T-helper 17 cell (primary cell): ENCODE data around the gene ITPRIPL2. TPM values are rescaled to one million over a fixed set of nuclear protein-coding genes. Genes with fewer than 3 reads are reported as not detected.

Experiments used
- ATAC-seq: fragments of 150-1000 bp; cut with Tn5 transposase; 2 replicates; pipeline ENCODE4 v1.10.0; 2021; ENCODE audit warnings: mild to moderate bottlenecking, moderate library complexity
- DNase-seq, 3 donors: peaks; one replicate each; pipeline versions ENCODE4 v3.0.0 to v3.0.0-alpha.2; 2020 to 2021
- H3K9me3 ChIP-seq: one replicate; pipeline ENCODE4 v1.7.0; 2013; ENCODE audit warnings: low read length, mild to moderate bottlenecking; ENCODE audit not compliant: control insufficient read depth, poor library complexity, severe bottlenecking
- H3K27ac Mint-ChIP-seq: one replicate; pipeline ENCODE4 v1.8.0; 2022; ENCODE audit warnings: mild to moderate bottlenecking, moderate library complexity, mixed read lengths
- H3K27me3 Mint-ChIP-seq: one replicate; pipeline ENCODE4 v1.8.0; 2022; ENCODE audit warnings: mixed read lengths
- H3K36me3 Mint-ChIP-seq: one replicate; pipeline ENCODE4 v1.8.0; 2022; ENCODE audit warnings: low read depth, mixed read lengths
- H3K4me1 Mint-ChIP-seq: one replicate; pipeline ENCODE4 v1.8.0; 2022; ENCODE audit warnings: mild to moderate bottlenecking, mixed read lengths
- H3K4me3 Mint-ChIP-seq: one replicate; pipeline ENCODE4 v1.8.0; 2022; ENCODE audit warnings: mild to moderate bottlenecking, moderate library complexity, mixed read lengths
- total RNA-seq, 4 donors: library from RNA in 2 of 4; stranded (reverse) in 2 of 4; gene quantifications; one replicate each; pipeline ENCODE4 v1.2.3 and lab custom pipeline; 2022 to 2026

Gene ITPRIPL2
- total RNA-seq, 2 donors from 2014 or later: 0.85 to 2.0 TPM

DNA sequence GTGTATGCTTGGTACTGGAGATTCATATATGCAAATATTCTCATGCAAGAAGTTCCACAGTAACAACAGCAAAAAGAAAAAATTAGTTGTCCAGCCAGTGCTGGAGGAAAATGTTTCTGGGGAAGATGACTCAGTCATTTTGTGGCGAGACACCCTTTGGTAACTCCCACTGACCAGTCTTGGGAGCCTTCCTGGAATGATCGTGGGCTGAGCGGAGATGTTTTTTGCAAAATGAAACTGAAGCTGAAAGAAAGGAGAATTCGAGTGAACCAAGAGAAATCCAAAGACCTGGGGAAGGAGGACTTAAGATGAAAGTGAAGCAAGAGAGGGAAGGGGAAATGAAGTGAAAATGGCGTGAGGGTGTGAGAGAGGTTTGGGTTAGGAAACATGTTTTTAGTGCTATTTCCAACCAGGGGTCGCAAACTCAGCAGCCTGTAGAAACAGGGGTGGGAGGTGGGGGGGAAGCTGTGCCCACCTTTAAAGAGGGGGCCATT is 5.2 kb downstream of the ITPRIPL2 start:
- Mint-ChIP-seq H3K36me3 (peaks cover 3% of the 10 kb centered on the region), H3K27me3 (peaks cover 39% of the 10 kb centered on the region), H3K27ac (peak overlapping the region; percentile 70), H3K4me3 (peak overlapping the region; percentile 91), H3K4me1 (peaks cover 4% of the 10 kb centered on the region)
- DNase-seq (no peak), ATAC-seq (no peak)
- no peaks in the 10 kb centered on the region for H3K9me3 ChIP-seq

- ATAC-seq: no peak
Observed at GRCh38 chr16:19119564-19119963, 5.8 kb downstream of the ITPRIPL2 start.

GRCh38 chr16:19123535-19124178 is 9.9 kb downstream of the ITPRIPL2 start:
- peaks cover 4% of the 10 kb centered on the region for H3K4me1 Mint-ChIP-seq
- no peak overlapping the region for H3K27ac Mint-ChIP-seq
- no peaks in the 10 kb centered on the region for H3K9me3 ChIP-seq
- DNase-seq (no peak), ATAC-seq (no peak)
- H3K36me3 Mint-ChIP-seq: peaks cover 3% of the 10 kb centered on the region
- no peak overlapping the region for H3K4me3 Mint-ChIP-seq
- H3K27me3 Mint-ChIP-seq: peaks cover 18% of the 10 kb centered on the region

More at GRCh38 chr16:19119564-19119963, 5.8 kb downstream of the ITPRIPL2 start:
- Mint-ChIP-seq H3K4me1 (peaks cover 4% of the 10 kb centered on the region), H3K36me3 (peaks cover 3% of the 10 kb centered on the region), H3K4me3 (no peak overlapping the region), H3K27ac (no peak overlapping the region), H3K27me3 (peaks cover 39% of the 10 kb centered on the region)
- DNase-seq: no peak
- H3K9me3 ChIP-seq: no peaks in the 10 kb centered on the region

GRCh38 chr16:19126300-19126699 is 12.5 kb downstream of the ITPRIPL2 start:
- Mint-ChIP-seq H3K4me3 (no peak overlapping the region), H3K27me3 (peaks cover 14% of the 10 kb centered on the region), H3K36me3 (no peaks in the 10 kb centered on the region), H3K4me1 (peaks cover 7% of the 10 kb centered on the region), H3K27ac (no peak overlapping the region)
- no peaks in the 10 kb centered on the region for H3K9me3 ChIP-seq
- DNase-seq (no peak), ATAC-seq (no peak)

DNA sequence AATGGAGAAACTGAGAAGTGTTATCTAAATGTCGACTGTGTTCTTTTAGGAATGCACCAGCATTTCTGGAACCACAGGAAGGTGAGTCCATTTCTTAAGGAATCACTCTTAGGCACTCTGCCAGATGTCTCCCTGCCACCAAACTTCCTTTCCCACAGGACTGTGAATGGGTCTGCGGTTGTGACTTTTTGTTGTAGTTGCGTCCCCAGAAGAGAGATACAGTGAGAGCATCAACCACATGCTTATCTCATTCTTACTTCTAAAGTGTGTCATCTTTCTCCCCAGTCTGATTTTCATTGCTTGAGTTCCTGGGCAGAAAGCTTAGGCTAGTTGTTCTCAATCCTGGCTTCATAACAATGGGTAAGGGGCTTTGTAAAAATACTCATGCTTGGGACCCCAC is 13.4 kb downstream of the ITPRIPL2 start:
- Mint-ChIP-seq H3K4me3 (no peak overlapping the region), H3K4me1 (peaks cover 8% of the 10 kb centered on the region), H3K36me3 (no peaks in the 10 kb centered on the region), H3K27me3 (peaks cover 10% of the 10 kb centered on the region), H3K27ac (no peak overlapping the region)
- DNase-seq (no peak), ATAC-seq (no peak)
- no peaks in the 10 kb centered on the region for H3K9me3 ChIP-seq

DNA sequence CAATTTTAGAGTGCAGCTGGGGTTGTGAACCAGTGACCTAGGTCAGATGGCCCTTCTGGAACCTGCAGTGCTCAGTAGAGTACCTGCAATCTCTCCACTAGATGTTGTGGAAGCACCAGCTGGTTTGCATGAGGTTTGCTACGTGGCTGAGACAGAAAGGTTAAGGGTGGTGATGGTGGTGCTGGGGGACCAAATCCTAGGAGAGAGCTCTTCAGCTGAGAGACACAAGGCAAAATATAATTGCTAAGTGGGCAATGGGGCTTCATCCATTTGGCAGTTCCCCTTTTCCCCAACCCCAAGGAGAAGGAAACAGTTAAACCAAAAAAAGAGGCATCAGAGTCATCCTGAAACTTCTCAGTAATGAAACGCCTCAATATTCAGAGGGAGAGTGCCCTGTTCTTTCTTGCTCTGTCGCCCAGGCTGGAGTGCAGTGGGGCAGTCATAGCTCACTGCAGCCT is 13.9 kb downstream of the ITPRIPL2 start:
- ATAC-seq (no peak), DNase-seq (no peak)
- H3K4me1 Mint-ChIP-seq: peaks cover 8% of the 10 kb centered on the region
- no peaks in the 10 kb centered on the region for H3K36me3 Mint-ChIP-seq
- H3K27ac Mint-ChIP-seq: no peak overlapping the region
- peaks cover 5% of the 10 kb centered on the region for H3K27me3 Mint-ChIP-seq
- no peak overlapping the region for H3K4me3 Mint-ChIP-seq
- H3K9me3 ChIP-seq: no peaks in the 10 kb centered on the region

GRCh38 chr16:19128454-19129200 is 14.9 kb downstream of the ITPRIPL2 start:
- no peak overlapping the region for H3K27ac Mint-ChIP-seq
- DNase-seq: no peak
- H3K36me3 Mint-ChIP-seq: no peaks in the 10 kb centered on the region
- peaks cover 4% of the 10 kb centered on the region for H3K27me3 Mint-ChIP-seq
- peaks cover 8% of the 10 kb centered on the region for H3K4me1 Mint-ChIP-seq
- H3K9me3 ChIP-seq: no peaks in the 10 kb centered on the region
- ATAC-seq: no peak
- no peak overlapping the region for H3K4me3 Mint-ChIP-seq

- peaks cover 8% of the 10 kb centered on the region for H3K4me1 Mint-ChIP-seq
- no peaks in the 10 kb centered on the region for H3K36me3 Mint-ChIP-seq
- H3K4me3 Mint-ChIP-seq: no peak overlapping the region
- ATAC-seq (no peak), DNase-seq (no peak)
- H3K9me3 ChIP-seq: no peaks in the 10 kb centered on the region
- no peak overlapping the region for H3K27ac Mint-ChIP-seq
- H3K27me3 Mint-ChIP-seq: peaks cover 4% of the 10 kb centered on the region
Observed at GRCh38 chr16:19130385-19130784, 16.6 kb downstream of the ITPRIPL2 start.

- ATAC-seq (no peak), DNase-seq (no peak)
- Mint-ChIP-seq H3K4me1 (peaks cover 8% of the 10 kb centered on the region), H3K4me3 (peak overlapping the region; percentile 78), H3K27ac (no peak overlapping the region), H3K27me3 (peaks cover 4% of the 10 kb centered on the region), H3K36me3 (no peaks in the 10 kb centered on the region)
- H3K9me3 ChIP-seq: no peaks in the 10 kb centered on the region
Observed at GRCh38 chr16:19130852-19131824, 17.4 kb downstream of the ITPRIPL2 start.

DNA sequence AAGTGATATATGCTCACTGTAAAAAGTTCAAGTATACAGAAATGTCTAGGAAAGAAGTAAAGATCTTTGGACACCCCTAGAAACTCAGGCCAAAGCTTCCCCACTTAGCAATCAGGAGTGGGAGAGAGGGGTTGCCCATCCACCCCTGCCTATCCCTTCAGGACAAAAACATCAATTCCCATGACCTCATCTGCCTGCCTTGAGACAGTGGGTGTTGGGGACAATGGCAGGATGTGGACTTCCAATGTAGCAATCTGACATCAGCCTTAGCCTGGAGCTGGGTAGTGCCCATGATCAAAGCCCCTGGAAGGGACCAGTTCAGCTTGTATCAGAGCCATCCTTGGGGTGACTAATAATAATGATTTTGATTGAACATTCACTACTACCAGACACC is 18.1 kb downstream of the ITPRIPL2 start:
- DNase-seq: no peak
- no peaks in the 10 kb centered on the region for H3K9me3 ChIP-seq
- Mint-ChIP-seq H3K4me3 (no peak overlapping the region), H3K4me1 (peaks cover 8% of the 10 kb centered on the region), H3K36me3 (no peaks in the 10 kb centered on the region), H3K27me3 (peaks cover 4% of the 10 kb centered on the region), H3K27ac (no peak overlapping the region)
- ATAC-seq: no peak

- H3K36me3 Mint-ChIP-seq: no peaks in the 10 kb centered on the region
- H3K4me3 Mint-ChIP-seq: no peak overlapping the region
- peaks cover 4% of the 10 kb centered on the region for H3K27me3 Mint-ChIP-seq
- ATAC-seq (no peak), DNase-seq (no peak)
- no peak overlapping the region for H3K27ac Mint-ChIP-seq
- H3K9me3 ChIP-seq: no peaks in the 10 kb centered on the region
- H3K4me1 Mint-ChIP-seq: peaks cover 8% of the 10 kb centered on the region
Observed at GRCh38 chr16:19132255-19132654, 18.5 kb downstream of the ITPRIPL2 start.

- H3K4me3 Mint-ChIP-seq: no peak overlapping the region
- peaks cover 8% of the 10 kb centered on the region for H3K4me1 Mint-ChIP-seq
- H3K27ac Mint-ChIP-seq: no peak overlapping the region
- DNase-seq (no peak), ATAC-seq (no peak)
- H3K36me3 Mint-ChIP-seq: no peaks in the 10 kb centered on the region
- H3K9me3 ChIP-seq: no peaks in the 10 kb centered on the region
- peaks cover 4% of the 10 kb centered on the region for H3K27me3 Mint-ChIP-seq
Observed at GRCh38 chr16:19132898-19133297, 19.1 kb downstream of the ITPRIPL2 start.

- Mint-ChIP-seq H3K36me3 (no peaks in the 10 kb centered on the region), H3K4me1 (peaks cover 8% of the 10 kb centered on the region), H3K4me3 (no peak overlapping the region), H3K27ac (no peak overlapping the region), H3K27me3 (peaks cover 7% of the 10 kb centered on the region)
- H3K9me3 ChIP-seq: no peaks in the 10 kb centered on the region
- no peak for DNase-seq
- ATAC-seq: no peak
Observed at GRCh38 chr16:19133600-19133999, 19.8 kb downstream of the ITPRIPL2 start.
